ENCODE data around the gene BICRAL. TPM values are rescaled to one million over a fixed set of nuclear protein-coding genes. Genes with fewer than 3 reads are reported as not detected.

The BICRAL gene
- total and polyA plus RNA-seq, 4 donors: 1.7 to 6.8 (median 3.9) TPM

DNA sequence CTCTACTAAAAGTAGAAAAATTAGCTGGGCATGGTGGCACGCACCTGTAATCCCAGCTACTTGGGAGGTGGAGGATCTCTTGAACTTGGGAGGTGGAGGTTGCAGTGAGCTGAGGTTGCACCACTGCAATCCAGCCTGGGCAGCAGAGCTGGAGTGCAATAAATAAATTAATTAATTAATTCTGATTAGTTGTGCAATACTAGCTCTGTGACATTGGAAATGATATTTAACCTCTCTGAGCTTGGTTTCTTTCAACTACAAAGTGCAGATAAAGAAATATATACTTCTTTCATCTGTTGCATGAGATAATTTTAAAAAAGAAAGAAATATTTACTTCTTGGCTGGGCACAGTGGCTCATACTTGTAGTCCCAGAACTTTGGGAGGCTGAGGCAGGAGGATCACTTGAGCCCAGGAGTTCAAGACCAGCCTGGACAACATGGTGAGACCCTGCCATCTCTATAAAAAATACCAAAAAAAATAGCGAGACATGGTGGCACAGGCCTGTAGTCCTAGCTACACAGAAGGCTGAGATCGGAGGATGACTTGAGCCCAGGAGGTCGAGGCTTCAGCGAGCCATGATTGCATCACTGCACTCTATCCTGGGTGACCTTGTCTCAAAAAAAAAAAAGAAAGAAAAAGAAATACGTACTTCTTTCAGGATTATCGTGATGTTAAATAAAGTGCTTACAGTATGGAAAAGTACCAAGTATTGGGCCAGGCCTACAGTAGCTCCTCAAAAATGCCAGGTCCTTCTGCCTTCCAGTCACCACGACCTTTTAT, 20.4 kb upstream of the BICRAL start (continued):
- TF ChIP-seq, protein P1, sequence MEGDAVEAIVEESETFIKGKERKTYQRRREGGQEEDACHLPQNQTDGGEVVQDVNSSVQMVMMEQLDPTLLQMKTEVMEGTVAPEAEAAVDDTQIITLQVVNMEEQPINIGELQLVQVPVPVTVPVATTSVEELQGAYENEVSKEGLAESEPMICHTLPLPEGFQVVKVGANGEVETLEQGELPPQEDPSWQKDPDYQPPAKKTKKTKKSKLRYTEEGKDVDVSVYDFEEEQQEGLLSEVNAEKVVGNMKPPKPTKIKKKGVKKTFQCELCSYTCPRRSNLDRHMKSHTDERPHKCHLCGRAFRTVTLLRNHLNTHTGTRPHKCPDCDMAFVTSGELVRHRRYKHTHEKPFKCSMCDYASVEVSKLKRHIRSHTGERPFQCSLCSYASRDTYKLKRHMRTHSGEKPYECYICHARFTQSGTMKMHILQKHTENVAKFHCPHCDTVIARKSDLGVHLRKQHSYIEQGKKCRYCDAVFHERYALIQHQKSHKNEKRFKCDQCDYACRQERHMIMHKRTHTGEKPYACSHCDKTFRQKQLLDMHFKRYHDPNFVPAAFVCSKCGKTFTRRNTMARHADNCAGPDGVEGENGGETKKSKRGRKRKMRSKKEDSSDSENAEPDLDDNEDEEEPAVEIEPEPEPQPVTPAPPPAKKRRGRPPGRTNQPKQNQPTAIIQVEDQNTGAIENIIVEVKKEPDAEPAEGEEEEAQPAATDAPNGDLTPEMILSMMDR (IDR thresholded peaks at IDR 0.05; ENCODE audit: low read depth, low read length, missing input control): no peak
- no peak for TF ChIP-seq FOXA2 (IDR thresholded peaks at IDR 0.05)

DNA sequence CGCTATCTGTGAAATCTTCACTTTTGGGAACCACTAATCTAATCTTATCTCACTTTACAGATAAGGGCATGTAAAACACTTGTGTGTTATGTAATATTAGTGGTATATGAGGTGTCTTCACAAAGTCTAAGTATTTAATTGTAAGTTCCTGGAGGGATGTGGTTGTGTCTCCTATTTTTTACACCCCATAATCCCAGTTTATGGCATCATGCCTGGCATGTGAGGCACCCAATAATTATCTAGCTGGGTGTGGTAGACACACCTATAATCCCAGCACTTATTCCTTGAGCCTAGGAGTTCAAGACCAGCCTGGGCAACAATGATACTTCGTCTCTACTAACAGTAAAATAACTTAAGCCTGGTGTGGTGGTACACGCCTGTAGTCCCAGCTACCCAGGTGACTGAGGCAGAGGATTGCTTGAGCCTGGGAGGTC, 19.4 kb upstream of the BICRAL start:
- no peak overlapping the region for H3K9ac ChIP-seq (ENCODE audit: low read depth in 1 of 2, low read length in 2 of 2)
- no peak overlapping the region for H3K4me3 ChIP-seq (ENCODE audit: low read depth in 1 of 3, low read length in 3 of 3)
- H3K27me3 ChIP-seq (ENCODE audit: control insufficient read depth in 4 of 4, insufficient read depth in 4 of 4, low read length in 3 of 4): no peaks in the 10 kb centered on the region
- no peaks in the 10 kb centered on the region for H3K9me3 ChIP-seq (ENCODE audit: control insufficient read depth in 4 of 4, low read length in 3 of 4)
- peaks cover 0 to 1% (median 0%) of the 10 kb centered on the region in 4 donors for H3K36me3 ChIP-seq (ENCODE audit: control insufficient read depth in 4 of 4, insufficient read depth in 3 of 4, low read depth in 1 of 4, low read length in 3 of 4)
- H3K4me1 ChIP-seq (ENCODE audit: control insufficient read depth in 4 of 4, insufficient read depth in 4 of 4, low read length in 3 of 4): no peaks in the 10 kb centered on the region
- no peak overlapping the region for H3K27ac ChIP-seq (ENCODE audit: low read depth in 1 of 2, low read length in 2 of 2)
- DNase-seq (ENCODE audit: low spot score): no peak
- TF ChIP-seq TAF1 (conservative IDR thresholded peaks at IDR 0.05) (no peak), RXRA (IDR thresholded peaks at IDR 0.05) (no peak), HNF4G (IDR thresholded peaks at IDR 0.05) (no peak), YY1 (IDR thresholded peaks at IDR 0.05) (no peak), EGR1 (IDR thresholded peaks at IDR 0.05; ENCODE audit: low read depth in 2 of 2) (no peak), FOXA2 (IDR thresholded peaks at IDR 0.05) (no peak), NR2F2 (IDR thresholded peaks at IDR 0.05) (no peak), SP1 (IDR thresholded peaks at IDR 0.05) (no peak), HNF4A (conservative IDR thresholded peaks at IDR 0.05) (no peak), GABPA (IDR thresholded peaks at IDR 0.05 in 1 of 2, conservative IDR thresholded peaks at IDR 0.05 in 1 of 2) (no peak), JUND (IDR thresholded peaks at IDR 0.05) (no peak), FOXA1 (IDR thresholded peaks at IDR 0.05) (no peak), RAD21 (IDR thresholded peaks at IDR 0.05) (no peak)
- TF ChIP-seq, protein P2, sequence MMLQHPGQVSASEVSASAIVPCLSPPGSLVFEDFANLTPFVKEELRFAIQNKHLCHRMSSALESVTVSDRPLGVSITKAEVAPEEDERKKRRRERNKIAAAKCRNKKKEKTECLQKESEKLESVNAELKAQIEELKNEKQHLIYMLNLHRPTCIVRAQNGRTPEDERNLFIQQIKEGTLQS (IDR thresholded peaks at IDR 0.05): no peak
- TF ChIP-seq, protein P1 (IDR thresholded peaks at IDR 0.05; ENCODE audit: low read depth, low read length, missing input control): no peak
- TF ChIP-seq, protein P3, sequence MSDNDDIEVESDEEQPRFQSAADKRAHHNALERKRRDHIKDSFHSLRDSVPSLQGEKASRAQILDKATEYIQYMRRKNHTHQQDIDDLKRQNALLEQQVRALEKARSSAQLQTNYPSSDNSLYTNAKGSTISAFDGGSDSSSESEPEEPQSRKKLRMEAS (IDR thresholded peaks at IDR 0.05): no peak
- TF ChIP-seq, protein P4, sequence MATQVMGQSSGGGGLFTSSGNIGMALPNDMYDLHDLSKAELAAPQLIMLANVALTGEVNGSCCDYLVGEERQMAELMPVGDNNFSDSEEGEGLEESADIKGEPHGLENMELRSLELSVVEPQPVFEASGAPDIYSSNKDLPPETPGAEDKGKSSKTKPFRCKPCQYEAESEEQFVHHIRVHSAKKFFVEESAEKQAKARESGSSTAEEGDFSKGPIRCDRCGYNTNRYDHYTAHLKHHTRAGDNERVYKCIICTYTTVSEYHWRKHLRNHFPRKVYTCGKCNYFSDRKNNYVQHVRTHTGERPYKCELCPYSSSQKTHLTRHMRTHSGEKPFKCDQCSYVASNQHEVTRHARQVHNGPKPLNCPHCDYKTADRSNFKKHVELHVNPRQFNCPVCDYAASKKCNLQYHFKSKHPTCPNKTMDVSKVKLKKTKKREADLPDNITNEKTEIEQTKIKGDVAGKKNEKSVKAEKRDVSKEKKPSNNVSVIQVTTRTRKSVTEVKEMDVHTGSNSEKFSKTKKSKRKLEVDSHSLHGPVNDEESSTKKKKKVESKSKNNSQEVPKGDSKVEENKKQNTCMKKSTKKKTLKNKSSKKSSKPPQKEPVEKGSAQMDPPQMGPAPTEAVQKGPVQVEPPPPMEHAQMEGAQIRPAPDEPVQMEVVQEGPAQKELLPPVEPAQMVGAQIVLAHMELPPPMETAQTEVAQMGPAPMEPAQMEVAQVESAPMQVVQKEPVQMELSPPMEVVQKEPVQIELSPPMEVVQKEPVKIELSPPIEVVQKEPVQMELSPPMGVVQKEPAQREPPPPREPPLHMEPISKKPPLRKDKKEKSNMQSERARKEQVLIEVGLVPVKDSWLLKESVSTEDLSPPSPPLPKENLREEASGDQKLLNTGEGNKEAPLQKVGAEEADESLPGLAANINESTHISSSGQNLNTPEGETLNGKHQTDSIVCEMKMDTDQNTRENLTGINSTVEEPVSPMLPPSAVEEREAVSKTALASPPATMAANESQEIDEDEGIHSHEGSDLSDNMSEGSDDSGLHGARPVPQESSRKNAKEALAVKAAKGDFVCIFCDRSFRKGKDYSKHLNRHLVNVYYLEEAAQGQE (IDR thresholded peaks at IDR 0.05): no peak
- TF ChIP-seq, protein P5, sequence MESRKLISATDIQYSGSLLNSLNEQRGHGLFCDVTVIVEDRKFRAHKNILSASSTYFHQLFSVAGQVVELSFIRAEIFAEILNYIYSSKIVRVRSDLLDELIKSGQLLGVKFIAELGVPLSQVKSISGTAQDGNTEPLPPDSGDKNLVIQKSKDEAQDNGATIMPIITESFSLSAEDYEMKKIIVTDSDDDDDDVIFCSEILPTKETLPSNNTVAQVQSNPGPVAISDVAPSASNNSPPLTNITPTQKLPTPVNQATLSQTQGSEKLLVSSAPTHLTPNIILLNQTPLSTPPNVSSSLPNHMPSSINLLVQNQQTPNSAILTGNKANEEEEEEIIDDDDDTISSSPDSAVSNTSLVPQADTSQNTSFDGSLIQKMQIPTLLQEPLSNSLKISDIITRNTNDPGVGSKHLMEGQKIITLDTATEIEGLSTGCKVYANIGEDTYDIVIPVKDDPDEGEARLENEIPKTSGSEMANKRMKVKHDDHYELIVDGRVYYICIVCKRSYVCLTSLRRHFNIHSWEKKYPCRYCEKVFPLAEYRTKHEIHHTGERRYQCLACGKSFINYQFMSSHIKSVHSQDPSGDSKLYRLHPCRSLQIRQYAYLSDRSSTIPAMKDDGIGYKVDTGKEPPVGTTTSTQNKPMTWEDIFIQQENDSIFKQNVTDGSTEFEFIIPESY (IDR thresholded peaks at IDR 0.05): no peak
- WGBS: 92% methylated on average over 3 of the region's 3 CpGs
